KMS-11 (cell line): Measurements from ENCODE around the gene CELA3B.
"Not testable (repeated sequence)": the region's sequence is repeated elsewhere in the genome, so short reads cannot be mapped to it uniquely, and the experiment has no call there.

Experiments used
- H2AFZ ChIP-seq: fragments of 200-600 bp; sonication (generic); 2 replicates; pipeline ENCODE4 v1.6.1; 2016; ENCODE audit warnings: antibody characterized with exemption, mixed run types, low read depth
- H3K27ac ChIP-seq: fragments of 200-600 bp; sonication (generic); 2 replicates; pipeline ENCODE4 v1.6.1; 2016; ENCODE audit warnings: mild to moderate bottlenecking, mixed run types
- H3K27me3 ChIP-seq: fragments of 200-600 bp; sonication (generic); 2 replicates; pipeline ENCODE4 v1.6.1; 2017; ENCODE audit warnings: mild to moderate bottlenecking, low read depth, mixed run types, moderate library complexity; ENCODE audit not compliant: insufficient read depth
- H3K36me3 ChIP-seq: fragments of 200-600 bp; sonication (generic); 2 replicates; pipeline ENCODE4 v1.6.1; 2017; ENCODE audit warnings: mild to moderate bottlenecking, mixed run types; ENCODE audit not compliant: insufficient read depth
- H3K4me1 ChIP-seq: fragments of 200-600 bp; sonication (generic); 2 replicates; pipeline ENCODE4 v1.6.1; 2016; ENCODE audit warnings: mild to moderate bottlenecking, low read depth, mixed run types; ENCODE audit not compliant: poor library complexity, severe bottlenecking
- H3K4me2 ChIP-seq: fragments of 200-600 bp; sonication (generic); 2 replicates; pipeline ENCODE4 v1.7.0; 2016; ENCODE audit warnings: mild to moderate bottlenecking, mixed run types
- H3K4me3 ChIP-seq: fragments of 200-600 bp; sonication (generic); IDR thresholded peaks from 2 replicates; pipeline ENCODE4 v1.6.1; 2017; ENCODE audit warnings: low read depth, low read length, mixed read lengths; ENCODE audit not compliant: insufficient read depth
- H3K79me2 ChIP-seq: fragments of 200-600 bp; sonication (generic); 2 replicates; pipeline ENCODE4 v1.6.1; 2016; ENCODE audit warnings: low read depth, mixed run types; ENCODE audit not compliant: insufficient read depth
- H3K9ac ChIP-seq: fragments of 200-600 bp; sonication (generic); 2 replicates; pipeline ENCODE4 v1.6.1; 2016; ENCODE audit warnings: mild to moderate bottlenecking, mixed run types
- H4K20me1 ChIP-seq: fragments of 200-600 bp; sonication (generic); 2 replicates; pipeline ENCODE4 v1.6.1; 2016; ENCODE audit warnings: mild to moderate bottlenecking, mixed run types; ENCODE audit not compliant: insufficient read depth
- TF ChIP-seq, protein P1 (sequence below): fragments of 200-600 bp; sonication (generic); conservative IDR thresholded peaks from 2 replicates; pipeline ENCODE4 v1.6.1; 2017; ENCODE audit warnings: low read depth, mild to moderate bottlenecking, antibody characterized with exemption, low read length, moderate library complexity, mixed read lengths

The CELA3B gene

DNA sequence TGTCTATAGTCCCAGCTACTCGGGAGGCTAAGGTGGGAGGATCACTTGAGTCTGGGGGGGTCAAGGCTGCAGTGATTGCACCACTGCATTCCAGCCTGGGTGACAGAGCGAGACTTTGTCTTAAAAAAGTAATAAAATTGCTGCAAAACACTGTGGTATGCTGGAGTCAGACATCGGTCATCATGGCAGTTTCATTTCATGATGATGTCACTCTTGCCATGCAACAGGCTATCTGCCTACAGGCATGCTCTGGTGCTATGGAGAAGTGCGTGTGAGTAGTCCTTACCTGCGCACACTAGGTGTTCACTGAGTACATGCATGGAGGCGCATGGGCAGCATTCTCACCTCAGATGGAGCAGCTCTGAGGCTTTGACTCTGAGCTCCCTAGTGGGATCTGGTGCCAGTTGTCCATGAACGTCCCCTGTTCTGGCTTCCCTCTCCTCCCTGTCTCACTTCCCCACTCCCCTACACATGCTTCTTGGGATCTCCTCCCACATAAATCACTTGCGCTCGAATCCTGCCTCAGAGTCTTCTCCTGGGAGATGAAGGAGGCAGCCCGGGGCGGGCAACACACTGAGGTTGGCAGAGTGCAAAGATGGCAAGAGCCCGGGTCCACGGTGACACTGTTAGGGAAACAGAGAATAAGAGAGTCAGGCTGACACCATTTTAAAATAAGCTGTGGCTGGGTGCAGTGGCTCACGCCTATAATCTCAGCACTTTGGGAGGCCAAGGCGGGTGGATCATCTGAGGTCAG is 10.4 kb upstream of the CELA3B start:
- Histone ChIP-seq H3K9ac (no peak overlapping the region), H3K36me3 (no peaks in the 10 kb centered on the region), H3K4me3 (no peak overlapping the region), H3K4me2 (no peak overlapping the region), H3K27ac (no peak overlapping the region), H3K27me3 (no peaks in the 10 kb centered on the region), H3K4me1 (no peaks in the 10 kb centered on the region), H3K79me2 (no peaks in the 10 kb centered on the region), H2AFZ (no peak overlapping the region), H4K20me1 (no peaks in the 10 kb centered on the region)
- TF ChIP-seq, protein P1, sequence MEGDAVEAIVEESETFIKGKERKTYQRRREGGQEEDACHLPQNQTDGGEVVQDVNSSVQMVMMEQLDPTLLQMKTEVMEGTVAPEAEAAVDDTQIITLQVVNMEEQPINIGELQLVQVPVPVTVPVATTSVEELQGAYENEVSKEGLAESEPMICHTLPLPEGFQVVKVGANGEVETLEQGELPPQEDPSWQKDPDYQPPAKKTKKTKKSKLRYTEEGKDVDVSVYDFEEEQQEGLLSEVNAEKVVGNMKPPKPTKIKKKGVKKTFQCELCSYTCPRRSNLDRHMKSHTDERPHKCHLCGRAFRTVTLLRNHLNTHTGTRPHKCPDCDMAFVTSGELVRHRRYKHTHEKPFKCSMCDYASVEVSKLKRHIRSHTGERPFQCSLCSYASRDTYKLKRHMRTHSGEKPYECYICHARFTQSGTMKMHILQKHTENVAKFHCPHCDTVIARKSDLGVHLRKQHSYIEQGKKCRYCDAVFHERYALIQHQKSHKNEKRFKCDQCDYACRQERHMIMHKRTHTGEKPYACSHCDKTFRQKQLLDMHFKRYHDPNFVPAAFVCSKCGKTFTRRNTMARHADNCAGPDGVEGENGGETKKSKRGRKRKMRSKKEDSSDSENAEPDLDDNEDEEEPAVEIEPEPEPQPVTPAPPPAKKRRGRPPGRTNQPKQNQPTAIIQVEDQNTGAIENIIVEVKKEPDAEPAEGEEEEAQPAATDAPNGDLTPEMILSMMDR = no peak

DNA sequence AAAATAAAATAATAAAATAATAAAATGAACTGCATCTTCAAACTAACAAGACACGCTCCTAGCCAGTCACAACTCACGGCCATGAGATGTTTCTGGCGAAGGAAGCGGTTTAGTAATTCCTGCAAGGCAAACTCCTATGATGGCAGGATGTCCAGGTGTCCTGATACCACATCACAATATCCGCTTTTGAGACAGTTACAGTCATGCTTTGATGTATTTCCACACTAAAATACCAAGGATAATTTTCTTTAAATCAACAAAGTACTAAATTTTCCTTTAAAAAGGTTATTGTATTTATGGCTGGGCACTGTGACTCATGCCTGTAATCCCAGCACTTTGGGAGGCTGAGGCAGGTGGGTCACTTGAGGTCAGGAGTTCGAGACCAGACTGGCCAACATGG is 9.6 kb upstream of the CELA3B start:
- H3K4me2 ChIP-seq, H3K4me3 ChIP-seq, H2AFZ ChIP-seq, H3K27ac ChIP-seq, H3K4me1 ChIP-seq, H3K9ac ChIP-seq, H3K79me2 ChIP-seq, H3K27me3 ChIP-seq, H3K36me3 ChIP-seq, H4K20me1 ChIP-seq: not testable (repeated sequence)

DNA sequence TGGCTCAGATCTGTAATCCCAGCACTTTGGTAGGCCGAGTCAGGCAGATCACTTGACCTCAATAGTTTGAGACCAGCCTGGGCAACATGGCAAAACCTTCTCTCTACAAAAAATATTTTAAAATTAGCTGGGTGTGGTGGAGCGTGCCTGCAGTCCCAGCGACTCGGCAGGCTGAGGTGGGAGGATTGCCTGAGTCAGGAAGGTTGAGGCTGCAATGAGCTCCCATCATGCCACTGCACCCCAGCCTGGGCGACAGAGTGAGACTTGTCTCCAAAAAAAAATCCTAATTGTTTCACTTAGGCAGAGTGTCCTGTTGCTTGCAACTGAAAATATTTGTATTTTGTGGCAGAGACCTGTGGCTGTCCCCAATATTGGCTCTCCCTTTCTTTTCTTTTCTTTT is 7.8 kb upstream of the CELA3B start:
- H3K27ac ChIP-seq, H3K9ac ChIP-seq, H3K36me3 ChIP-seq, H3K79me2 ChIP-seq, H3K4me3 ChIP-seq, H3K4me1 ChIP-seq, H3K4me2 ChIP-seq, H3K27me3 ChIP-seq, H4K20me1 ChIP-seq, H2AFZ ChIP-seq: not testable (repeated sequence)

DNA sequence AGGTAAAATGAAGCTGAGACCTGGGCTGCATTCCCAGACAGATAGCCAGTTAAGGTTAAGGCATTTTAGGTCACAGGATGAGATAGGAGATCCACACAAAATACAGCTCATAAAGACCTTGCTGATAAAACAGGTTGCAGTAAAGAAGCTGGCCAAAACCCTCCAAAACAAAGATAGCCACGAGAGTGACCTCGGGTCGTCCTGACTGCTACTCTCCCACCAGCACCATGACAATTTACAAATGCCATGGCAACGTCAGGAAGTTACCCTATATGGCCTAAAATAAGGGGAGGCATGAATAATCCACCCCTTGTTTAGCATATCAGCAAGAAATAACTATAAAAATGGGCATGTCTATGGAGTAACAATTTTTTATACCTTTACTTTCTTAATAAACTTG is 6.3 kb upstream of the CELA3B start:
- not testable (repeated sequence) for H3K4me3 ChIP-seq, H3K4me2 ChIP-seq, H3K9ac ChIP-seq, H3K4me1 ChIP-seq, H2AFZ ChIP-seq, H4K20me1 ChIP-seq, H3K36me3 ChIP-seq, H3K27ac ChIP-seq, H3K27me3 ChIP-seq, H3K79me2 ChIP-seq

DNA sequence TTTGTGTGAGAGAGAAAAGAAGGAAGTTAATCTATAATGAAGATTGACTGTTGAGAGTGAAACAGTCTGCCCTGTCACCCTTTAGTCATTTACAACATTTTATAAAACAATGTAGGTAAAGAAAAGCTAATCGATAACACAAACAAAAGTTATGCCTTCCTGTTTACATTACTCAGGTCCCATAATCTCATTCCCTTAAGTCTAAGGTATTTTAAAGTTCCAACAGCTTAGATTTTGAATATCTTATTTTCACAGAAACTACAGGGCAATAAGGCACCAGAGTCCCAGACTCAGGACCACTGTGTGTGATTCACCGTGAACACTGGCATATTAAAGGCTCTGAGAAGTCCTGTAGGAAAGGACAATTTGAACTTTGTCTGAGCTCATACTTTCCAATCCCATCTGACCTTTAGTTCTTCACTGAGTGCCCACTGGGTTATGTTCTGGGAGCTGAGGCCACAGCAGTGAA is 3.8 kb upstream of the CELA3B start:
- H3K79me2 ChIP-seq, H3K9ac ChIP-seq, H3K4me1 ChIP-seq, H3K4me2 ChIP-seq, H3K27me3 ChIP-seq, H3K27ac ChIP-seq, H2AFZ ChIP-seq, H3K4me3 ChIP-seq, H4K20me1 ChIP-seq, H3K36me3 ChIP-seq: not testable (repeated sequence)

DNA sequence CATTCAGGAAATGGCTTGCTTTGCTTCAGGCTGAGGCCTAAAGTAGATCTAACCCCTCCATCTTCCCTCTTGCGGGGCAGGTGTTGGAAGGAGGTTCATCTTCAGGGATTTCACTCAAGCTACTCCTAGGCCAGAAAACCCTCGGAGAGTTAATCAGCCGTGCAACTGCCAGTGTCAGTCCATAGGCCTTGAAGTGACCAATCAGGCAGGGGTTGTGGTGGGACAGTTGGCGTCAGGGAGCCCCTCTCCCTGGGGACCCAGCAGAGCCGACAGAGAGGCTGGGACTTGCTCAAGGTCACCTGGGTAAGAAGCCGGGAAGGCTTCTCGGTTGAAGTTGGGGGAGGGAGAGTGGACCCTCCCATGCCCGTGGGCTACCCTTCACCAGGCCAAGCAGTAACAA is 2.9 kb upstream of the CELA3B start:
- not testable (repeated sequence) for H3K36me3 ChIP-seq, H2AFZ ChIP-seq, H4K20me1 ChIP-seq, H3K27ac ChIP-seq, H3K4me2 ChIP-seq, H3K9ac ChIP-seq, H3K27me3 ChIP-seq, H3K79me2 ChIP-seq, H3K4me3 ChIP-seq, H3K4me1 ChIP-seq

DNA sequence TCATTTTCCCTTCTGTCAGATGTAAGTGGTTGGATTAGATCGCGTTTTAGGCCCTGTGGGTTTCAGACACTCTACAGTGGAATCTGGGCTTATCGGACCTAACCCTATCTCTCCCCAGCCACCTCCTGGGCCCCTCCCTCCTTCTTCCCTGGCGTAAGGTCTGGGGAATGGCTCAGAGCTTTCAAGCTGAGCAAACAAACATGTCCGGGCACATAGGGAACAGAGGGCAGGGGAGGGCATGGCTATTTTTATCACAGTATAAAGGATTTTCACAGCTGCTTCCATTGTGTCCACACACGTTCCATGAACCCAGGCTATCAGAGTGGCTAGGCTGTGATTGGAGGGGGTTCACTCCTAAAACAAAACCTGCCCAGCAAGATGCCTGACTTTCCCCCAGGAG is 2.1 kb upstream of the CELA3B start:
- not testable (repeated sequence) for H2AFZ ChIP-seq, H3K4me2 ChIP-seq, H3K9ac ChIP-seq, H3K79me2 ChIP-seq, H3K27me3 ChIP-seq, H4K20me1 ChIP-seq, H3K4me3 ChIP-seq, H3K4me1 ChIP-seq, H3K36me3 ChIP-seq, H3K27ac ChIP-seq

DNA sequence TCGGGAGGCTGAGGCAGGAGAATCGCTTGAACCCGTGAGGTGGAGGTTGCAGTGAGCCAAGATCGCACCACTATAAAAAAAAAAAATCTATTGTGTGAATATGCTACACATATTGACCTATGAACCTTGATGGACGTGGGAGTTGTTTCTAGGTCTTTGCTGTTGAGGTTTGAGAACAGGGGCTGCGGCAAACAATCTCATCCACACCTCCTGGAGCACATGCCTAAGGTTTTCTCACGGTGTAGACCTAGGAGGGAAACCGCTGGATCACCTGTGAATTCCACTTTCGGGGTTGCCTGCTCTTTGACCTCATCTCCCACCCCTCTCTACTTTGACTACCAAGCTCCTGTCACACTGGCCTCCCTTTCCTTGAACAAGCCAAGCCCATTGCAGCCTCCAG is 1.5 kb upstream of the CELA3B start:
- H3K9ac ChIP-seq, H4K20me1 ChIP-seq, H3K4me3 ChIP-seq, H3K79me2 ChIP-seq, H3K4me2 ChIP-seq, H3K27me3 ChIP-seq, H3K27ac ChIP-seq, H2AFZ ChIP-seq, H3K4me1 ChIP-seq, H3K36me3 ChIP-seq: not testable (repeated sequence)

DNA sequence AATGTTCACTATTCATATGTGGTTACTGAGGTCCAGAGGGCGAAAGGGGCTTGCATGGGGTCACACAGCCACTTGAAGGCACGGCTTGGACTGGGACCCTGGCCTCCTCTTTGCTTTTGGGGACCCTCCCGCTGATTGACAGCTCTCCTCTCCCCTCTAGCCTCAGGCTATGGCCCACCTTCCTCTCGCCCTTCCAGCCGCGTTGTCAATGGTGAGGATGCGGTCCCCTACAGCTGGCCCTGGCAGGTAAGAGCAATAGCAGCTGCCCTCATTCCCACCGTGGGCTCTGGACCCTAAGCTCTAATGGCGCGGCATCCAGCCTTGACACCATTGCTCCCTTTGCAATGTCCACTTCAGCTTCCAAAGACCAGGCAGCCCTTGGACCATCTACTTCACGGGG is 1.4 kb downstream of the CELA3B start:
- H3K79me2 ChIP-seq, H3K27me3 ChIP-seq, H3K9ac ChIP-seq, H3K4me1 ChIP-seq, H2AFZ ChIP-seq, H3K4me2 ChIP-seq, H4K20me1 ChIP-seq, H3K27ac ChIP-seq, H3K4me3 ChIP-seq, H3K36me3 ChIP-seq: not testable (repeated sequence)
